GM13977 (cell line): Measurements from ENCODE around the gene EFEMP2.

Experiments used
- DNase-seq: peaks from one replicate; pipeline ENCODE4 v3.0.0; 2012; ENCODE audit warnings: low spot score
- CTCF ChIP-seq: IDR thresholded peaks from 2 replicates; pipeline ENCODE4 v1.5.1; 2012; ENCODE audit warnings: mild to moderate bottlenecking, control low read depth; ENCODE audit not compliant: insufficient read depth; ENCODE audit errors: extremely low read depth, missing control alignments
- in situ Hi-C: fragments of 300-500 bp; cut with MboI; formaldehyde crosslinking; loops from one replicate; pipeline ENCODE4 v1.12.0; 2022; ENCODE audit warnings: low sequenced_read_pairs, low pct_unique_long_range_greater_than_20kb, mixed read lengths, inconsistent platforms; ENCODE audit not compliant: unreplicated experiment

The EFEMP2 gene

DNA sequence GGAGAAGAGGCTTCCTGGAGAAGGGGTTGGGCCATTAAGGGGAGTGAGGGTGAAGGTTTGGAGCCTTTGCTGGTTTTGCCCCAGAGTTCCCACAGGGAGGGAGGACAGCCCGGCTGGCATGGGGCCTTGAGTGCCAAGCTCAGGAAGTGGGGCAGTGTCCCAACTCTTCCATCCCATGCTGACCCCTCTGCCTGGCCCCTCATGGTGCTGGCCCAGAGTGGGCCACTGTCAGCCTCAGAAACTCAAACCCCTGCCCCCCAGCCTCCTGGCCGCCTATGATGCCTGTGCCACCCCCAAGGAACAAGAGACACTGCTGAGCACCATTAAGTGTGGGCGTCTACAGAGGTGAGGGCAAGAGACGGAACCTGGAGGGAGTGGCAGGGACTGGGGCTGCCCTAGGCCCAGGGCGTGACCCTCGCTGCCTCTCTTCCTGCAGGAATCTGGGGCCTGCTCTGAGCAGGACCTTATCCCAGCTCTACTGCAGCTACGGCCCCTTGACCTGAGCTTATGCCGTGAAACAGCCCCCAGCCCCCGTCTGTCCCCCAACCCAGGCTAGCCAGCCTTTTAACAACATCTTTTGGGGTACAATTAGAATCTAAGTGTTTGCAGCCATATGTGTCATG, 6.9 kb downstream of the EFEMP2 start:
- in situ Hi-C loops, result no loop called here

GRCh38 chr11:65864706-65865471, 7.7 kb downstream of the EFEMP2 start:
- no peak for DNase-seq
- in situ Hi-C loops, result no loop called here
- no peak for TF ChIP-seq CTCF

More for the DNA sequence above, 6.9 kb downstream of the EFEMP2 start:
- no peak for DNase-seq
- TF ChIP-seq CTCF, result no peak

DNA sequence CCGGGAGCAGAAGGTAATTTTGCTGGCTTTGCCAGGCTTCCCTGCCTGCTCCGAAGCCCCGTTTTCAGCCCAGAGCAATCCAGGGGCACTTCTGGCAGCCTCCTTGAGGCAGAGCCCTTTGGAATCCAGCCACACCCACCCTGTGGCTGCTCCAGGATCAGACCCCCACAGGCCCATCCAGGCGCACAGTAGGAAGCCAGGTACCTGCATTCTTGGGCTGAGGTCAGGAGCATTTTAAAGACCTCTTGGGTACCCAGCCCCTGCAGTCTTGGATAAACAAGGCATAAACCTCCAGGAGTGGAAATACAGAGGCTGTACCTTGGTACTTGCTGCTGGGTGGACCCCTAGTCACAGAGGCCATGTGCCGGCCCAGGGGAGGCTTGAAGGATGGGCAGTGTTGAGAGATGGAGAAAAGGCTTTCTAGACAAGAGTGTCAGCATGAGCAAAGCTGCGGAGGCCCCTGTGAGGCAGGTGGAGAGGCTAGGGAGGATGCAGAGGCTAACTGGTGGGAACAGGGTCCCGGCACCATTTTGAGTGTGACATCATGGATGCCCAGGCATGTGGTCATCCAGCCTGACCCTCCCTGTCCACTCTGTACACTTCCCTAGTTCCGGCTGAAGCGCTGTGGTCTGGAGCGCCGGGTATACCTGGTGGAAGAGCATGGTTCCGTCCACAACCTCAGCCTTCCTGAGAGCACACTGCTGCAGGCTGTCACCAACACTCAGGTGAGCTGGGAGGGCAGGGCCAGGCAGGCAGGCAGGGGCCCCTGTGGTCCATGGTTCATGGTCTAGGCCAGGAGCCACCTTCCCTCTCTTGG, 8.5 kb downstream of the EFEMP2 start:
- no peak for DNase-seq
- in situ Hi-C loops, result no loop called here
- no peak for TF ChIP-seq CTCF

GRCh38 chr11:65862941-65863888, 9.4 kb downstream of the EFEMP2 start:
- no peak for TF ChIP-seq CTCF
- DNase-seq, result no peak
- in situ Hi-C loops, result no loop called here

GRCh38 chr11:65862191-65862735, 10.3 kb downstream of the EFEMP2 start:
- DNase-seq, result no peak
- in situ Hi-C loops, result no loop called here
- TF ChIP-seq CTCF, result no peak
